IPS DF 6.9 (cell line): Measurements from ENCODE around the gene DYRK2.
A peak's percentile ranks its signal among the peaks of the same experiment; 100 is the strongest.

Source experiments
- DNase-seq: peaks from one replicate; pipeline ENCODE4 v3.0.0-alpha.2; 2013; ENCODE audit warnings: low read depth, low spot score
- H3K27ac ChIP-seq: one replicate; pipeline ENCODE4 v1.5.1; 2013; ENCODE audit warnings: low read length, control low read depth
- H3K27me3 ChIP-seq: 2 replicates; pipeline ENCODE4 v1.6.1; 2013; ENCODE audit warnings: mild to moderate bottlenecking, low read length; ENCODE audit not compliant: control insufficient read depth, insufficient read depth
- H3K36me3 ChIP-seq: 2 replicates; pipeline ENCODE4 v1.6.1; 2013; ENCODE audit warnings: low read length; ENCODE audit not compliant: control insufficient read depth, insufficient read depth
- H3K4me1 ChIP-seq: 2 replicates; pipeline ENCODE4 v1.6.1; 2013; ENCODE audit warnings: low read length; ENCODE audit not compliant: control insufficient read depth, insufficient read depth
- H3K4me3 ChIP-seq: 2 replicates; pipeline ENCODE4 v1.5.1; 2013; ENCODE audit warnings: mild to moderate bottlenecking, low read length
- H3K9me3 ChIP-seq: 2 replicates; pipeline ENCODE4 v1.6.1; 2013; ENCODE audit warnings: low read length, inconsistent platforms; ENCODE audit not compliant: control insufficient read depth, insufficient read depth
- WGBS: extraction: QIAGEN DNeasy Blood & Tissue Kit; methylation state at CpG from one replicate; pipeline ENCODE4 v1.1.7; 2013; ENCODE audit warnings: mixed read lengths, missing lambda C conversion rate; ENCODE audit not compliant: insufficient read length, insufficient coverage; 5-methylcytosine and 5-hydroxymethylcytosine counted together

DYRK2 gene

DNA sequence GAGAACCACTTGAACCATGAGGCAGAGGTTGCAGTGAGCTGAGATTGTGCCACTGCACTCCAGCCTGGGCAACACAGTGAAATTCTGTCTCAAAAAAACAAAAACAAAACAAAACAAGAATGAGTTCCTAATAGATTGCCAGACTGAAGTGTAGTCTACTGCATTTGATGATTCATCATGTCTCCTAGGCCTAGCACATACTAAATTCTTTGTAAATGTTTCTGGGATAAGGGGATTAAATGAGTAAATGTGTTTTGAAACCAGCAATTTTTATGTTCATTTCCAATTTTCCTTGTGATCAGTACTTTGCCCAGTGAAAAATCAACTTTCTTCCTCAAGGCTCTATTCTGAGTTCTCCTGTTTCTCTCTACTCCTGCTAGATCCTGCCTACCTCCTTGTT lies 2.9 kb upstream of the DYRK2 start:
- peaks cover 3% of the 10 kb centered on the region; the same call in 1 of the 2 replicates for H3K4me1 ChIP-seq
- H3K9me3 ChIP-seq: no peaks in the 10 kb centered on the region
- no peaks in the 10 kb centered on the region for H3K27me3 ChIP-seq
- H3K27ac ChIP-seq: no peak overlapping the region
- no peak overlapping the region for H3K4me3 ChIP-seq
- no peak for DNase-seq
- H3K36me3 ChIP-seq: no peaks in the 10 kb centered on the region

DNA sequence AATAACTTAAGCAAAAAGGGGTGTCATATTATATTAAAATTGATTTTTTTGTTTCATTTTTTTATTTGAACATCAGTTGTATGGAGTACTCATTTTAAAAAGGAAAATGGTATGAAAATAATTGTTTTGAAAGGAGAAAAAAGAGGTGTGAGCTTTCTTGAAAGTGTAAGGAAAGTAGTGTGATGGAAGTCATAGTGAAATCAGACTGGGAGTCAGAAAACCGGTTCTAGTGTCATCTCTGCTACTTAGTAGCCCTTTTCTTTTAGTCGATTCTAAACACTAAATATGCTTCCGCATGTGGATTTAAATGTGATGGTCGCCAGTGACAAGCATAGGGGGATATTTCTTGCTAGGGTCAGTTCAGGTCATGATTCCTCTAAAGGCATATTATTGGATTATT lies 1.8 kb upstream of the DYRK2 start:
- H3K27me3 ChIP-seq: no peaks in the 10 kb centered on the region
- peaks cover 4% of the 10 kb centered on the region; the same call in 1 of the 2 replicates for H3K4me1 ChIP-seq
- no peak for DNase-seq
- no peak overlapping the region for H3K27ac ChIP-seq
- no CpG with 5 or more reads among the region's 4 CpGs for WGBS
- H3K9me3 ChIP-seq: no peaks in the 10 kb centered on the region
- no peak overlapping the region for H3K4me3 ChIP-seq
- H3K36me3 ChIP-seq: no peaks in the 10 kb centered on the region

DNA sequence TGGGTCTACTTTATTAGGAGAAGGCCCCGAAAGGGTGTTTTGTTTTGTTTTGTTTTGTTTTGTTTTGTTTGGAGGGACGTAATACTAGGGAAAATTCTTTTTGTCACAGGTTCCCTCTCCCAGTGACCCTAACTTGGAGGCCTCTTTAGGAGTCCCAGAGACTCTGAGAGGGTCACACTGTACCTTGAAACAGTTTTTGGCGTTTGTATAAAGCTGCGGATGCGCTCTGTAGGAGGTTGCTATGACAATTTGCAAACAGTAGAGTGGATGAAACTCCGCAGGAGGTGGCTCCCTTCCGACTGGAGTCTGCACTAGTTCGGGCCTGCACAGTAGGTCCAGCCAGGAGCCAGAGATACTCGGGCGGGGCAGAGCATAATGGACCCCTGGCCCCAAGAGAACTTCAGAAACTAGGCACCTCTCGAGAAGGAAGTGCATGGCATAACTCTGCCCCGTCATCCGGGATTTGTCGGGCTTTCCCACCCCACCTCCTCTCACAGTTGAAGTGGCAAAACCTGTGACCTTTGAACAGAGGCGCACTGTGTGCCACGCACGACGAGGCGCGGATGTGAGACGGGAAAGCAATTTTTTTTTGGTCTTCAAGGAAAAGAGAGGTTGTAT lies 1.3 kb upstream of the DYRK2 start:
- no peak for DNase-seq
- no CpG with 5 or more reads among the region's 21 CpGs for WGBS
- H3K4me3 ChIP-seq: peak overlapping the region; percentile 92; the same call in 1 of the 2 replicates

DNA sequence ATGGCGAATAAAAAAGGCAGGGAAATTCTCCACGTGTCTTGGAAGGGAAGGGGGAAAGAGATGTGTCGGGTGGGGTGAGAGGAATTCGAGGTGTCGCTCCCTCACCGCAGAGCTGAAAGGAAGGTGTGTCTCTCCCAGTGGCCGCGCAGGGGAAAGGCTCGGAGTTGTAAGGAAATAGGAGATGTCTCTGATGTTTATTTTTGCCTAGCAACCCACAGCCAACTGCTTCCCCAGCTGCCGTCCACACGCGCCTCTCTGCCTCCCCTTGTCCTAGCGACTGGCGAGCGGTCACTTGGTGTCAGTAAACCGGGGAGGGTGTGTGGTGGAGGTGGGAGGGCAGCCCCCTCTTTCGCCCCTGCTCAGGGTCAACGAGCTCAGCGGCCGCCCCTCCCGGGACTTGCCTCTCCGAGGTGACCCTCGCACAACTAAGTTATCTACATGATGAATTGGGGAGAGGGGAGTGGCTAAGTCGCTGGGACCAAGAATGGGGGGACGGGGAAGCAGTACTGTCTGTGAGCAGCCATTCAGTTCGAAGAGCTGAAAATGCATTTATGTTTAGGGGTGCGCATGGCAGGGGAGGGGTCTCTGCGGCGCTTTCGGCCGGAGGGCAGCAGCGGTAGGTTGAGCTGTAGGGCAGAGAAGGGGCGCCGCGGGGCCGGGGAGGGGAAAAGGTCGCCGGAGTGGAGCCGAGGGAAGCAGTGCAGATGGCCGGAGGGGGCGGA lies 585 bp upstream of the DYRK2 start:
- no CpG with 5 or more reads among the region's 41 CpGs for WGBS
- no peak overlapping the region for H3K27ac ChIP-seq

More for the DNA sequence above, 1.3 kb upstream of the DYRK2 start:
- no peak overlapping the region for H3K27ac ChIP-seq
- H3K4me1 ChIP-seq: peaks cover 4% of the 10 kb centered on the region; the same call in 1 of the 2 replicates
- no peaks in the 10 kb centered on the region for H3K27me3 ChIP-seq
- no peaks in the 10 kb centered on the region for H3K36me3 ChIP-seq
- no peaks in the 10 kb centered on the region for H3K9me3 ChIP-seq

DNA sequence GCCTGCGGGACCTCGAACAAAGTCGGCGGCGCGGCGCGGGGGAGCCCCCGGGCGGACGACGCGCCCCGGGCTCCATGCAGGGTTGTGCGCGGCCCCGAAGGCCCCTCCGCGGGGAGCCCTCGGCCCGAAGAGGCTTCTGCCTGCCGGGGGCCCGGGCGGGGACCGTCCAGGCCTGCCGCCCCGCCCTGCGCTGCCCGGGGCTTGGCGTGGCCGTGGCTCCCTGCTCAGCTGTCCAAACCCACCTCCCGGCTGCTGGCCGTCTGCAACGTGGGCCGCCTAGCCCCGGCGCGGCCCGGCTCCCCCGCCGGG lies 670 bp downstream of the DYRK2 start:
- no peak for DNase-seq
- Histone ChIP-seq H3K9me3 (no peaks in the 10 kb centered on the region), H3K4me3 (peak overlapping the region; percentile 98), H3K4me1 (peaks cover 4% of the 10 kb centered on the region; the same call in 1 of the 2 replicates), H3K36me3 (no peaks in the 10 kb centered on the region; the same call in 1 of the 2 replicates), H3K27ac (no peak overlapping the region), H3K27me3 (no peaks in the 10 kb centered on the region)
- WGBS: no CpG with 5 or more reads among the region's 41 CpGs

More for the DNA sequence above, 585 bp upstream of the DYRK2 start:
- H3K9me3 ChIP-seq: no peaks in the 10 kb centered on the region
- peak overlapping the region; percentile 92 for H3K4me3 ChIP-seq
- no peaks in the 10 kb centered on the region for H3K27me3 ChIP-seq
- peaks cover 4% of the 10 kb centered on the region; the same call in 1 of the 2 replicates for H3K4me1 ChIP-seq
- no peaks in the 10 kb centered on the region for H3K36me3 ChIP-seq
- DNase-seq: no peak

DNA sequence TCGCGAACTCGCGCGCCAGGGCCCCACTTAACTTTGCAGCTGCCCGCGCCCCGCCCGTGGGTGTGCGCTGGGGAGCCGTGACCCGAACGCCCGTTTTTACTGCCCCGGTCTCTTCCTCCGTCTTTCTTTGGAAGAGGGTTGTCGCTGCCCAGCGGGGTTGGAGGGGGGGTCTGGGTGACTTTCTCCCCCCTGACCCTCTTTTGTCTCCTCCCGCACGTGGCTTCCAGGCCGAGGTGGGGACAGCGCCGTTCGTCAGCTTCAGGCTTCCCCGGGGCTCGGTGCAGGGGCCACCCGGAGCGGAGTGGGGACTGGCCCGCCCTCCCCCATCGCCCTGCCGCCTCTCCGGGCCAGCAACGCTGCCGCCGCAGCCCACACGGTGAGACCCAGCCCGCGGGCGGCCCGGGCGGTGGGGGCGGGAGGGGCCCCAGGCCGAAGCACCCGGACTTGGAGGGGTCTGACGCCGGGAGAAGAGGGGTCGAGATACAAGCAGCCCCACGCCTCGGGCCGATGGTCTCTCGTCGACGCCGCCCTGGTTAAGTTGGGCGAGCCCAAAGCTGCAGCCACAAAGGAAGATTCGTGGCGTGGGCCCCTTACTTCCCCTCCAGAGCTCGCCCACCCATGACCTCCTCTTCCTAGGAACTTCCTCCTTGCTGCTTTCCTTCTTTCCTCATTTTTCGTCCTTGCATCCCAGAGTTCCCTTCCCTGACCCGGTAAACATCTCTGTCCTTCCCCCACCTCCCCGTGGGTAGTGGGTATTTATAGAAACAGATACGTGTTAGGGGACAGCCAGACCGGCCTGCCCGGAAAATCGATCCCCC lies 1.2 kb downstream of the DYRK2 start:
- no peaks in the 10 kb centered on the region; the same call in 1 of the 2 replicates for H3K36me3 ChIP-seq
- H3K4me1 ChIP-seq: peaks cover 4% of the 10 kb centered on the region; the same call in 1 of the 2 replicates
- DNase-seq: no peak
- peak overlapping the region; percentile 98 for H3K4me3 ChIP-seq
- H3K9me3 ChIP-seq: no peaks in the 10 kb centered on the region
- WGBS: no CpG with 5 or more reads among the region's 65 CpGs
- no peak overlapping the region for H3K27ac ChIP-seq
- no peaks in the 10 kb centered on the region for H3K27me3 ChIP-seq

DNA sequence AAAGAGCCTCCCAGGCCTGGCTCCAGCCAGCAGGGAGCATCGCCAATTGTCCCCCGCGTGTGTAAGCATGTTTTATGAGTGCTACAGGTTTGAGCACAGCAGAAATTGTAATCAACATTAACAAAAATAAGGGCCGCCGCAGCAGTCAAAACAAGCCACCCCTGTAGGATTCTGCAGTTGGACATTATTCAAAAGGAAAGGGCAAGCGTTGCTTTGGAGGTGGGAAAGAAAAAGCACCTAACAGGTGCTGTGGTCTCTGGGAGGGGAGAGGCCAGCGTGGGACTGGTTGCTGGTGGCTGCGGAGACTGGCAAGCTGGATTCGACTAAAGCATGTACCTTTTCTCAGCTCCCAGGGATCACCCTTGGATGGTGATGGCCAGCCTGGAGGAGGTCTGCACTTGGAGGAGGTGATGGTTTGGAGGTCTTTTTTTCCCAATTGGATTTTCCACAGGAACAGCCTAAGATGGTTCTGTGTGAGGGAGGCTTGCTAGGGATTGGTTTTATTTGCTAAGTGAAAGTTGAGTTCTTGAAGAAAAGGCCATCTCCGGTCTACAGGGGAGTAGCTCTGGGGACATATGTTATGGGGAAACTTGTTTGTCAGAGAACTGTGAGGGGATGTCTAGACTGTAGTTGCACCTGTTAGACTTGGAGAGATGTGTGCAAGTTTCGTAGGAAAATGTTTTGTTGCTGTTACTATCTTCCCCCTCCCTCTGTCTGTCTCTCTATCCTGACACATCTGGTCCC lies 2.0 kb downstream of the DYRK2 start:
- Histone ChIP-seq H3K27me3 (no peaks in the 10 kb centered on the region), H3K36me3 (no peaks in the 10 kb centered on the region; the same call in 1 of the 2 replicates), H3K9me3 (no peaks in the 10 kb centered on the region), H3K4me1 (peaks cover 4% of the 10 kb centered on the region; the same call in 1 of the 2 replicates), H3K4me3 (peak overlapping the region; percentile 98; the same call in 1 of the 2 replicates), H3K27ac (no peak overlapping the region)
- no peak for DNase-seq
- WGBS: no CpG with 5 or more reads among the region's 11 CpGs

DNA sequence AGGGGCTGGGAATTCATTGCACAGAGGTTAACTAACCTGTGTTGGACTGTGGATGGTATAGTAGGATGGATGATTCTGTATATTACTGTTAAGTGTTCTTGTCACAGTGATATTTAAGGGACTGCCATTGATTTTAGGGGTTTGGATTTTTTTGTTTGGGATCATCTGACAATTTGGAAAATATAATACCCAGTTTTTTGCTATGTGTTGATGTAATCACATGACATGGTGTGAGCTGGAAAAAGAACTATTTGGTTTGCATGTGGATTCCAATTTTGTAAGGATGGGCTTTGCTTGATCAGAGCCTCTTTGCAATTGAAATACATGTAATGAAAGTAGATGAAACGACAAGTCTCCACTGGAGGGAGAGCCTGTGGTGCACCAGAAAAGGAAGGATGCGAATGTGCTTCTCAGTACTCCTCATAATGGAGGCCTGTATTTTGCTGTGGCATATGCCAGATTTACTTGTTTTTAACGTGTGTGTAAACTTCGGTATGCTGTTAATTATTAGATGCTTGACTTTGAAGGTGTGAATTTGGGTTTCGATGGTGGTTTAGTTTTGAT lies 2.7 kb downstream of the DYRK2 start:
- Histone ChIP-seq H3K27me3 (no peaks in the 10 kb centered on the region), H3K4me3 (no peak overlapping the region), H3K9me3 (no peaks in the 10 kb centered on the region), H3K4me1 (peaks cover 4% of the 10 kb centered on the region; the same call in 1 of the 2 replicates), H3K27ac (no peak overlapping the region), H3K36me3 (no peaks in the 10 kb centered on the region; the same call in 1 of the 2 replicates)
- WGBS: no CpG with 5 or more reads among the region's 5 CpGs
- no peak for DNase-seq

DNA sequence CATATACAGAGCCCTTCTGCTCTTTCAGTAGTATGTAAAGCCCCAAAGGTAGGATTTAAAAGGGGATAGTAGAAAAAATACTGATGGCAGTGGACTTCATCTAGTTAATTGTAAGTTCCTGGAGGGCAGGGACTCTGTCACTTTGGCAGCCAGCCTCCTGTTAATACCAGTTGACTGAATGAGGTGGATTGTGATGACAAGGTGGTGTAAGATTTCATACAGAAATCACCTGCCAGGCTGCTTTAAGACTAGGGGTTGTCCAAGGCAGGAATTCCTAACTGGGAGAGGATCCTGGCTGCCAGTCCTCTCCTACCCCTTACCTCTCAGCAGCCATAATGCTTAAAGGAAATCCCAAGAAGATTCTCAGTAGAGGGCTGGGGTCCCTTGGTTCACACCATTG lies 7.3 kb downstream of the DYRK2 start:
- Histone ChIP-seq H3K27ac (no peak overlapping the region), H3K36me3 (peaks cover 14% of the 10 kb centered on the region; the same call in 1 of the 2 replicates), H3K9me3 (no peaks in the 10 kb centered on the region)

More for the DNA sequence above, 7.3 kb downstream of the DYRK2 start:
- no peak for DNase-seq
- Histone ChIP-seq H3K27me3 (no peaks in the 10 kb centered on the region), H3K4me3 (no peak overlapping the region), H3K4me1 (no peaks in the 10 kb centered on the region; the same call in 1 of the 2 replicates)
